HepG2 (cell line): ENCODE measurements around the gene ODC1. TPM values are rescaled to one million over a fixed set of nuclear protein-coding genes. Genes with fewer than 3 reads are reported as not detected.
A peak's percentile ranks its signal among the peaks of the same experiment; 100 is the strongest.

ENCODE experiments used
- BCL6 ChIP-seq: IDR thresholded peaks from 2 replicates; pipeline ENCODE4 v1.6.1; 2016; ENCODE audit warnings: missing genetic modification reagents, missing compliant biosample characterization
- BHLHE40 ChIP-seq: IDR thresholded peaks from 2 replicates; pipeline ENCODE4 v1.6.1; 2011; ENCODE audit warnings: low read length, improper control_type of control experiment
- BORCS8-MEF2B ChIP-seq: sonication (generic); formaldehyde crosslinking; IDR thresholded peaks from 2 replicates; pipeline ENCODE4 v1.8.0; 2022; ENCODE audit warnings: mild to moderate bottlenecking, missing genetic modification reagents
- EEA1 ChIP-seq: sonication (generic); formaldehyde crosslinking; IDR thresholded peaks from 2 replicates; pipeline ENCODE4 v1.5.1; 2020; ENCODE audit warnings: mild to moderate bottlenecking, missing genetic modification reagents, borderline replicate concordance
- GATAD2A ChIP-seq: IDR thresholded peaks from 2 replicates; pipeline ENCODE4 v1.6.1; 2016
- HOXA5 ChIP-seq: sonication (generic); formaldehyde crosslinking; IDR thresholded peaks from 2 replicates; pipeline ENCODE4 v1.4.0; 2020; ENCODE audit warnings: missing genetic modification reagents
- KMT2A ChIP-seq: sonication (generic); formaldehyde crosslinking; IDR thresholded peaks from 2 replicates; pipeline ENCODE4 v1.4.0; 2020; ENCODE audit warnings: missing genetic modification reagents
- MIER3 ChIP-seq: IDR thresholded peaks from 2 replicates; pipeline ENCODE4 v1.6.1; 2016; ENCODE audit warnings: missing compliant biosample characterization, borderline replicate concordance
- NFRKB ChIP-seq: fragments of 450-650 bp; IDR thresholded peaks from 2 replicates; pipeline ENCODE4 v1.6.1; 2017
- NRL ChIP-seq: sonication (generic); formaldehyde crosslinking; IDR thresholded peaks from 2 replicates; pipeline ENCODE4 v1.5.0; 2020; ENCODE audit warnings: missing genetic modification reagents, mild to moderate bottlenecking, moderate library complexity, borderline replicate concordance
- RXRB ChIP-seq: IDR thresholded peaks from 2 replicates; pipeline ENCODE4 v1.6.1; 2016; ENCODE audit warnings: borderline replicate concordance, missing genetic modification reagents, missing compliant biosample characterization
- SALL1 ChIP-seq: sonication (generic); formaldehyde crosslinking; IDR thresholded peaks from 2 replicates; pipeline ENCODE4 v1.8.0; 2022; ENCODE audit warnings: mild to moderate bottlenecking, missing genetic modification reagents
- SAP130 ChIP-seq: IDR thresholded peaks from 2 replicates; pipeline ENCODE4 v1.6.1; 2016; ENCODE audit warnings: low read depth
- STAT5B ChIP-seq: sonication (generic); formaldehyde crosslinking; IDR thresholded peaks from 2 replicates; pipeline ENCODE4 v1.4.0; 2020; ENCODE audit warnings: missing genetic modification reagents
- ZFP90 ChIP-seq: sonication (generic); formaldehyde crosslinking; IDR thresholded peaks from 2 replicates; pipeline ENCODE4 v1.8.0; 2022; ENCODE audit warnings: missing genetic modification reagents, mild to moderate bottlenecking, inconsistent platforms, borderline replicate concordance
- ZFY ChIP-seq: sonication (generic); formaldehyde crosslinking; IDR thresholded peaks from 2 replicates; pipeline ENCODE4 v1.4.0; 2020; ENCODE audit warnings: missing genetic modification reagents
- ZKSCAN8 ChIP-seq: IDR thresholded peaks from 2 replicates; pipeline ENCODE4 v1.6.1; 2016; ENCODE audit warnings: borderline replicate concordance, missing genetic modification reagents, missing compliant biosample characterization
- polyA plus RNA-seq, 8 experiments: library from polyadenylated mRNA; depleted of rRNA in 3 of 8; stranded (reverse) in 7 of 8; unstranded in 1 of 8; fragments of >200 nt; fragmentation: Illumina TruSeq in 4 of 8; extraction: Trizol in 4 of 8; gene quantifications; 2 replicates each; pipeline versions ENCODE4 v1.2.1 to v1.2.3, GENCODE V29; 2011 to 2016; ENCODE audit warnings: low read depth in 4 of 8, missing spikeins in 1 of 8, mixed read lengths in 1 of 8; ENCODE audit not compliant: insufficient read depth in 1 of 8
- total RNA-seq, 5 experiments: library from RNA; depleted of rRNA; stranded (reverse); fragments of >200 nt; fragmentation: Illumina TruSeq; extraction: Trizol; gene quantifications; 2 replicates each; pipeline ENCODE4 v1.2.3, GENCODE V29; 2016; ENCODE audit warnings: low read depth in 1 of 5
- TF ChIP-seq, protein P1 (sequence below): sonication (generic); formaldehyde crosslinking; IDR thresholded peaks from 2 replicates; pipeline ENCODE4 v1.5.0; 2020; ENCODE audit warnings: mild to moderate bottlenecking, missing genetic modification reagents, moderate library complexity
- TF ChIP-seq, protein P2 (sequence below): sonication (generic); formaldehyde crosslinking; IDR thresholded peaks from 2 replicates; pipeline ENCODE4 v1.5.0; 2020; ENCODE audit warnings: missing genetic modification reagents
- TF ChIP-seq, protein P3 (sequence below), 2 experiments: IDR thresholded peaks; 2 replicates each; pipeline ENCODE4 v1.6.1; 2011 to 2012; ENCODE audit warnings: low read length in 2 of 2, borderline replicate concordance in 1 of 2, low read depth in 1 of 2, mild to moderate bottlenecking in 1 of 2, moderate library complexity in 1 of 2
- TF ChIP-seq, protein P4 (sequence below): sonication (generic); IDR thresholded peaks from 2 replicates; pipeline ENCODE4 v1.6.1; 2016; ENCODE audit warnings: low read depth, borderline replicate concordance

Gene ODC1
- total and polyA plus RNA-seq, 2 of the 13 experiments (the other 11 are each of a cell fraction or from before 2014, with no cell fraction given) = 142 to 371 TPM

DNA sequence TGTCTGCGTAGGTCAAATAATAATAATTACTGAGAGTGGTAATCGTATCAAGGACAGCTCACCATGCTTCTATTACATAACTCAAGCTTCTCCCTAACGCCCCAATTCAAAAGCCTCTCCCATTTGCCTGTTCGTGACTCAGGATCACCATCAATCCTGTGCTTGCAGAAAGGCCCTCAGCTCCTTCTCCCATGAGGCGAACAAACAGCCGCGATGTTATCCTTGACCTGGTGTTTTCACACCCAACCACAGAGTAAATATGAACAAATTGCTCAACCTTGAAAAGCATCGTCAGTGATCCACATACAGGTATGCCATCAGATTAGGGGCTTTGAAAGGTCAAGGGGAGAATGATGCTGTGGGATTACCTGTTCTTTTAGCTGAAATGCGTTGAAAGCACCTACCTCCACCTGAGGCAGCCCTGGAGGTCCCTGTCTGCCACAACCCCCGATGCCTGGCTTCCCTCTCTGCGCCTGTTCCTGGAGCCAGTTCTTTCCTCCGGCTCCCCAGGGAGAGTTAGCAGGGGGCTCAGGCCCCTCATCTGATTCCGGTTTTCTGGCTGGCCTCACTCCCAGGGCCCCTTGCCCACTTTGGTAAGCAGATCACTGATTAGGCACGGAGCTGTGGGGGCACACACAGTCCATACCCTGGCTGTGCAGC, 39.1 kb upstream of the ODC1 start (continued):
- TF ChIP-seq BORCS8-MEF2B (CRISPR knock-in tag) (0 out of 2 replicates have a peak, but pooled peaks have one; percentile 42), NRL (CRISPR knock-in tag) (peak; percentile 66), MIER3 (peak; percentile 98), ZKSCAN8 (CRISPR knock-in tag) (0 out of 2 replicates have a peak, but pooled peaks have one; percentile 47), SALL1 (CRISPR knock-in tag) (peak; percentile 91), ZFY (CRISPR knock-in tag) (peak; percentile 42; the same call in 1 of the 2 replicates), ZFP90 (peak; percentile 49; the same call in 1 of the 2 replicates), HOXA5 (CRISPR knock-in tag) (peak; percentile 85), STAT5B (CRISPR knock-in tag) (peak; percentile 41; the same call in 1 of the 2 replicates), RXRB (CRISPR knock-in tag) (peak; percentile 94), EEA1 (no peak), BHLHE40 (peak; percentile 34; the same call in 1 of the 2 replicates), GATAD2A (CRISPR knock-in tag) (peak; percentile 97), NFRKB (no peak), SAP130 (CRISPR knock-in tag) (peak; percentile 83), KMT2A (CRISPR knock-in tag) (peak; percentile 31; the same call in 1 of the 2 replicates), BCL6 (CRISPR knock-in tag) (peak; percentile 94)
- TF ChIP-seq, protein P1, sequence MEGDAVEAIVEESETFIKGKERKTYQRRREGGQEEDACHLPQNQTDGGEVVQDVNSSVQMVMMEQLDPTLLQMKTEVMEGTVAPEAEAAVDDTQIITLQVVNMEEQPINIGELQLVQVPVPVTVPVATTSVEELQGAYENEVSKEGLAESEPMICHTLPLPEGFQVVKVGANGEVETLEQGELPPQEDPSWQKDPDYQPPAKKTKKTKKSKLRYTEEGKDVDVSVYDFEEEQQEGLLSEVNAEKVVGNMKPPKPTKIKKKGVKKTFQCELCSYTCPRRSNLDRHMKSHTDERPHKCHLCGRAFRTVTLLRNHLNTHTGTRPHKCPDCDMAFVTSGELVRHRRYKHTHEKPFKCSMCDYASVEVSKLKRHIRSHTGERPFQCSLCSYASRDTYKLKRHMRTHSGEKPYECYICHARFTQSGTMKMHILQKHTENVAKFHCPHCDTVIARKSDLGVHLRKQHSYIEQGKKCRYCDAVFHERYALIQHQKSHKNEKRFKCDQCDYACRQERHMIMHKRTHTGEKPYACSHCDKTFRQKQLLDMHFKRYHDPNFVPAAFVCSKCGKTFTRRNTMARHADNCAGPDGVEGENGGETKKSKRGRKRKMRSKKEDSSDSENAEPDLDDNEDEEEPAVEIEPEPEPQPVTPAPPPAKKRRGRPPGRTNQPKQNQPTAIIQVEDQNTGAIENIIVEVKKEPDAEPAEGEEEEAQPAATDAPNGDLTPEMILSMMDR = no peak; the same call in 1 of the 2 replicates
- TF ChIP-seq, protein P2, sequence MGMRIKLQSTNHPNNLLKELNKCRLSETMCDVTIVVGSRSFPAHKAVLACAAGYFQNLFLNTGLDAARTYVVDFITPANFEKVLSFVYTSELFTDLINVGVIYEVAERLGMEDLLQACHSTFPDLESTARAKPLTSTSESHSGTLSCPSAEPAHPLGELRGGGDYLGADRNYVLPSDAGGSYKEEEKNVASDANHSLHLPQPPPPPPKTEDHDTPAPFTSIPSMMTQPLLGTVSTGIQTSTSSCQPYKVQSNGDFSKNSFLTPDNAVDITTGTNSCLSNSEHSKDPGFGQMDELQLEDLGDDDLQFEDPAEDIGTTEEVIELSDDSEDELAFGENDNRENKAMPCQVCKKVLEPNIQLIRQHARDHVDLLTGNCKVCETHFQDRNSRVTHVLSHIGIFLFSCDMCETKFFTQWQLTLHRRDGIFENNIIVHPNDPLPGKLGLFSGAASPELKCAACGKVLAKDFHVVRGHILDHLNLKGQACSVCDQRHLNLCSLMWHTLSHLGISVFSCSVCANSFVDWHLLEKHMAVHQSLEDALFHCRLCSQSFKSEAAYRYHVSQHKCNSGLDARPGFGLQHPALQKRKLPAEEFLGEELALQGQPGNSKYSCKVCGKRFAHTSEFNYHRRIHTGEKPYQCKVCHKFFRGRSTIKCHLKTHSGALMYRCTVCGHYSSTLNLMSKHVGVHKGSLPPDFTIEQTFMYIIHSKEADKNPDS (CRISPR knock-in tag) = no peak
- TF ChIP-seq, protein P3, sequence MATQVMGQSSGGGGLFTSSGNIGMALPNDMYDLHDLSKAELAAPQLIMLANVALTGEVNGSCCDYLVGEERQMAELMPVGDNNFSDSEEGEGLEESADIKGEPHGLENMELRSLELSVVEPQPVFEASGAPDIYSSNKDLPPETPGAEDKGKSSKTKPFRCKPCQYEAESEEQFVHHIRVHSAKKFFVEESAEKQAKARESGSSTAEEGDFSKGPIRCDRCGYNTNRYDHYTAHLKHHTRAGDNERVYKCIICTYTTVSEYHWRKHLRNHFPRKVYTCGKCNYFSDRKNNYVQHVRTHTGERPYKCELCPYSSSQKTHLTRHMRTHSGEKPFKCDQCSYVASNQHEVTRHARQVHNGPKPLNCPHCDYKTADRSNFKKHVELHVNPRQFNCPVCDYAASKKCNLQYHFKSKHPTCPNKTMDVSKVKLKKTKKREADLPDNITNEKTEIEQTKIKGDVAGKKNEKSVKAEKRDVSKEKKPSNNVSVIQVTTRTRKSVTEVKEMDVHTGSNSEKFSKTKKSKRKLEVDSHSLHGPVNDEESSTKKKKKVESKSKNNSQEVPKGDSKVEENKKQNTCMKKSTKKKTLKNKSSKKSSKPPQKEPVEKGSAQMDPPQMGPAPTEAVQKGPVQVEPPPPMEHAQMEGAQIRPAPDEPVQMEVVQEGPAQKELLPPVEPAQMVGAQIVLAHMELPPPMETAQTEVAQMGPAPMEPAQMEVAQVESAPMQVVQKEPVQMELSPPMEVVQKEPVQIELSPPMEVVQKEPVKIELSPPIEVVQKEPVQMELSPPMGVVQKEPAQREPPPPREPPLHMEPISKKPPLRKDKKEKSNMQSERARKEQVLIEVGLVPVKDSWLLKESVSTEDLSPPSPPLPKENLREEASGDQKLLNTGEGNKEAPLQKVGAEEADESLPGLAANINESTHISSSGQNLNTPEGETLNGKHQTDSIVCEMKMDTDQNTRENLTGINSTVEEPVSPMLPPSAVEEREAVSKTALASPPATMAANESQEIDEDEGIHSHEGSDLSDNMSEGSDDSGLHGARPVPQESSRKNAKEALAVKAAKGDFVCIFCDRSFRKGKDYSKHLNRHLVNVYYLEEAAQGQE (IDR thresholded peaks at IDR 0.05; ENCODE audit: borderline replicate concordance in 1 of 2, low read depth in 1 of 2, low read length in 2 of 2) = peak in 1 of 2 experiments; percentile 45; a peak in 1 of 4 replicates
- TF ChIP-seq, protein P4, sequence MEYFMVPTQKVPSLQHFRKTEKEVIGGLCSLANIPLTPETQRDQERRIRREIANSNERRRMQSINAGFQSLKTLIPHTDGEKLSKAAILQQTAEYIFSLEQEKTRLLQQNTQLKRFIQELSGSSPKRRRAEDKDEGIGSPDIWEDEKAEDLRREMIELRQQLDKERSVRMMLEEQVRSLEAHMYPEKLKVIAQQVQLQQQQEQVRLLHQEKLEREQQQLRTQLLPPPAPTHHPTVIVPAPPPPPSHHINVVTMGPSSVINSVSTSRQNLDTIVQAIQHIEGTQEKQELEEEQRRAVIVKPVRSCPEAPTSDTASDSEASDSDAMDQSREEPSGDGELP = peak; percentile 50; the same call in 1 of the 2 replicates
